ENCODE data around the gene AMN.

- TF ChIP-seq CTCF (IDR thresholded peaks at IDR 0.05) (no peak), POLR2A (IDR thresholded peaks at IDR 0.05) (no peak), POLR2AphosphoS5 (IDR thresholded peaks at IDR 0.05) (no peak)
Measured at GRCh38 chr14:102967506-102967795, 45.0 kb downstream of the AMN start.

All from breast epithelium (tissue), 3 donors.